WTC11 (cell line): ENCODE measurements around the gene PPP1R14C. TPM values are rescaled to one million over a fixed set of nuclear protein-coding genes. Genes with fewer than 3 reads are reported as not detected.
A peak's percentile ranks its signal among the peaks of the same experiment; 100 is the strongest.

Experiments
- ATAC-seq: fragments of 200-7000 bp; cut with Tn5 transposase; 2 replicates; pipeline ENCODE4 v1.10.0; 2021; ENCODE audit warnings: mild to moderate bottlenecking, moderate library complexity
- CTCF ChIA-PET: fragments of 300-600 bp; sonication (Branson Sonifier 250); formaldehyde crosslinking; loops from one replicate; lab custom pipeline; 2021; ENCODE audit warnings: antibody characterized with exemption; lab: Charles Lee
- POLR2A ChIA-PET: fragments of 350-600 bp; sonication (Branson Sonifier 250); formaldehyde crosslinking; loops from one replicate; lab custom pipeline; 2021; ENCODE audit warnings: antibody characterized with exemption; lab: Charles Lee
- DNase-seq: peaks from one replicate; pipeline ENCODE4 v3.0.0; 2021; ENCODE audit warnings: low spot score
- H3K27ac Mint-ChIP-seq: 2 replicates; pipeline ENCODE4 v1.8.0; 2021; ENCODE audit warnings: mixed read lengths
- H3K27me3 Mint-ChIP-seq: 2 replicates; pipeline ENCODE4 v1.8.0; 2021; ENCODE audit warnings: low read depth, mild to moderate bottlenecking, moderate library complexity, mixed read lengths
- H3K36me3 Mint-ChIP-seq: 2 replicates; pipeline ENCODE4 v1.8.0; 2021; ENCODE audit warnings: mixed read lengths
- H3K4me1 Mint-ChIP-seq: 2 replicates; pipeline ENCODE4 v1.8.0; 2022; ENCODE audit warnings: mixed read lengths
- H3K4me3 Mint-ChIP-seq: 2 replicates; pipeline ENCODE4 v1.8.0; 2021; ENCODE audit warnings: mild to moderate bottlenecking, moderate library complexity, mixed read lengths
- H3K9me3 Mint-ChIP-seq: 2 replicates; pipeline ENCODE4 v1.8.0; 2021; ENCODE audit warnings: mixed read lengths
- ATF1 ChIP-seq: sonication (generic); formaldehyde crosslinking; IDR thresholded peaks from 2 replicates; pipeline ENCODE4 v1.8.1; 2023; ENCODE audit warnings: mild to moderate bottlenecking, moderate library complexity, missing genetic modification reagents
- CREB1 ChIP-seq: sonication (generic); formaldehyde crosslinking; IDR thresholded peaks from 2 replicates; pipeline ENCODE4 v1.8.0; 2023; ENCODE audit warnings: mild to moderate bottlenecking, missing genetic modification reagents
- CREM ChIP-seq: sonication (generic); formaldehyde crosslinking; IDR thresholded peaks from 2 replicates; pipeline ENCODE4 v1.8.1; 2022; ENCODE audit warnings: mild to moderate bottlenecking, missing genetic modification reagents, moderate library complexity
- ELF4 ChIP-seq: sonication (generic); formaldehyde crosslinking; IDR thresholded peaks from 2 replicates; pipeline ENCODE4 v1.8.1; 2022; ENCODE audit warnings: low read depth, mild to moderate bottlenecking, moderate library complexity, missing genetic modification reagents
- ETV6 ChIP-seq: sonication (generic); formaldehyde crosslinking; IDR thresholded peaks from 2 replicates; pipeline ENCODE4 v1.8.1; 2022; ENCODE audit warnings: mild to moderate bottlenecking, missing genetic modification reagents
- FOXP1 ChIP-seq: sonication (generic); formaldehyde crosslinking; IDR thresholded peaks from 2 replicates; pipeline ENCODE4 v1.8.0; 2022; ENCODE audit warnings: missing genetic modification reagents, mild to moderate bottlenecking, moderate library complexity, borderline replicate concordance
- IRF2 ChIP-seq: sonication (generic); formaldehyde crosslinking; IDR thresholded peaks from 2 replicates; pipeline ENCODE4 v1.8.0; 2022; ENCODE audit warnings: low read depth, missing genetic modification reagents, borderline replicate concordance
- PRRX2 ChIP-seq: fragments of 250-450 bp; sonication (Bioruptor Pico); IDR thresholded peaks from 2 replicates; pipeline ENCODE4 v1.8.0; 2021; ENCODE audit warnings: mild to moderate bottlenecking
- RELA ChIP-seq: sonication (generic); formaldehyde crosslinking; IDR thresholded peaks from 2 replicates; pipeline ENCODE4 v1.8.1; 2022; ENCODE audit warnings: missing genetic modification reagents, mild to moderate bottlenecking, borderline replicate concordance
- SOX15 ChIP-seq: fragments of 250-450 bp; sonication (Bioruptor Pico); IDR thresholded peaks from 2 replicates; pipeline ENCODE4 v1.9.0; 2021; ENCODE audit warnings: mild to moderate bottlenecking
- ZNF121 ChIP-seq: sonication (generic); formaldehyde crosslinking; IDR thresholded peaks from 2 replicates; pipeline ENCODE4 v1.8.0; 2023; ENCODE audit warnings: missing genetic modification reagents
- ZNF317 ChIP-seq: sonication (generic); formaldehyde crosslinking; IDR thresholded peaks from 2 replicates; pipeline ENCODE4 v1.8.1; 2023; ENCODE audit warnings: low read depth, mild to moderate bottlenecking, moderate library complexity, missing genetic modification reagents, borderline replicate concordance
- total RNA-seq: library from RNA; stranded (reverse); gene quantifications from 3 replicates; pipeline ENCODE4 v1.2.3, GENCODE V29; 2021
- TF ChIP-seq, protein P1 (sequence below): sonication (generic); formaldehyde crosslinking; IDR thresholded peaks from 2 replicates; pipeline ENCODE4 v1.8.1; 2023; ENCODE audit warnings: mild to moderate bottlenecking, missing genetic modification reagents, moderate library complexity
- TF ChIP-seq, protein P2 (sequence below): sonication (generic); formaldehyde crosslinking; conservative IDR thresholded peaks from 2 replicates; pipeline ENCODE4 v1.8.1; 2022; ENCODE audit warnings: mild to moderate bottlenecking, missing genetic modification reagents
- TF ChIP-seq, protein P3 (sequence below): sonication (generic); formaldehyde crosslinking; IDR thresholded peaks from 2 replicates; pipeline ENCODE4 v1.8.1; 2022; ENCODE audit warnings: low read depth, mild to moderate bottlenecking, moderate library complexity, missing genetic modification reagents, borderline replicate concordance
- TF ChIP-seq, protein P4 (sequence below): sonication (generic); formaldehyde crosslinking; IDR thresholded peaks from 2 replicates; pipeline ENCODE4 v1.8.0; 2022; ENCODE audit warnings: mild to moderate bottlenecking, missing genetic modification reagents
- TF ChIP-seq, protein P5 (sequence below): sonication (generic); formaldehyde crosslinking; IDR thresholded peaks from 2 replicates; pipeline ENCODE4 v1.8.0; 2022; ENCODE audit warnings: mild to moderate bottlenecking, missing genetic modification reagents
- TF ChIP-seq, protein P6 (sequence below): fragments of 250-450 bp; sonication (Bioruptor Pico); conservative IDR thresholded peaks from 2 replicates; pipeline ENCODE4 v1.9.0; 2021; ENCODE audit warnings: mild to moderate bottlenecking
- TF ChIP-seq, protein P7 (sequence below): sonication (generic); formaldehyde crosslinking; IDR thresholded peaks from 2 replicates; pipeline ENCODE4 v1.8.1; 2022; ENCODE audit warnings: mild to moderate bottlenecking, missing genetic modification reagents, moderate library complexity, borderline replicate concordance
- TF ChIP-seq, protein P8 (sequence below): sonication (generic); formaldehyde crosslinking; IDR thresholded peaks from 2 replicates; pipeline ENCODE4 v1.8.0; 2022; ENCODE audit warnings: mild to moderate bottlenecking, missing genetic modification reagents
- TF ChIP-seq, protein P9 (sequence below): fragments of 250-450 bp; sonication (Bioruptor Pico); IDR thresholded peaks from 2 replicates; pipeline ENCODE4 v1.9.0; 2021; ENCODE audit warnings: moderate library complexity, mild to moderate bottlenecking, inconsistent platforms, borderline replicate concordance

PPP1R14C gene
- total RNA-seq, 1 experiment from 2014 or later = 1.1 TPM

DNA sequence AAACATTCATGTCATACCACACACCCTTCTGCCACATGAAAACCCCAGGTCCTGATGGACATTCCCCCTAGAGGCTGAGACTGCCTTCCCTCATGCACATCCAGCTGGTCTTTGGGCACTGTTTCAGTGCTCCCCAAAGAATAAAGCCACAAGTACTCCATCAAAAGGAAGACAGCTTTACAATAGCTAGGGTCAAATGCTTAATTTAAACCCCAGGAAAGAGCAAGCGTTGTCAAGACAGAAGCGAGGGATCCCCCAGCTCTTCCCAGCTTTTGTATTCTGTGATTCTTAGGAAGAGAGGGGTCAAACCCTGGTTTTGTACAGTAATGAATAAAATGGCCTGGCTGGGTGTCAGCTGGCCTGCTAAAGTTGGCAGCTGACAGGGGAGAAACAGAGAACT, 143.6 kb downstream of the PPP1R14C start:
- H3K4me3 Mint-ChIP-seq = no peak overlapping the region
- POLR2A ChIA-PET = no interaction called here
- peaks cover 7% of the 10 kb centered on the region; the same call in 1 of the 2 replicates for H3K27me3 Mint-ChIP-seq
- peaks cover 22% of the 10 kb centered on the region for H3K9me3 Mint-ChIP-seq
- no peak for ATAC-seq
- TF ChIP-seq ZNF121 = no peak
- TF ChIP-seq ELF4 (CRISPR knock-in tag) = no peak
- TF ChIP-seq IRF2 (CRISPR knock-in tag) = no peak
- TF ChIP-seq, protein P1, sequence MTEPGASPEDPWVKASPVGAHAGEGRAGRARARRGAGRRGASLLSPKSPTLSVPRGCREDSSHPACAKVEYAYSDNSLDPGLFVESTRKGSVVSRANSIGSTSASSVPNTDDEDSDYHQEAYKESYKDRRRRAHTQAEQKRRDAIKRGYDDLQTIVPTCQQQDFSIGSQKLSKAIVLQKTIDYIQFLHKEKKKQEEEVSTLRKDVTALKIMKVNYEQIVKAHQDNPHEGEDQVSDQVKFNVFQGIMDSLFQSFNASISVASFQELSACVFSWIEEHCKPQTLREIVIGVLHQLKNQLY = no peak
- TF ChIP-seq, protein P2, sequence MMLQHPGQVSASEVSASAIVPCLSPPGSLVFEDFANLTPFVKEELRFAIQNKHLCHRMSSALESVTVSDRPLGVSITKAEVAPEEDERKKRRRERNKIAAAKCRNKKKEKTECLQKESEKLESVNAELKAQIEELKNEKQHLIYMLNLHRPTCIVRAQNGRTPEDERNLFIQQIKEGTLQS = no peak
- TF ChIP-seq ATF1 (CRISPR knock-in tag) = no peak
- TF ChIP-seq, protein P3, sequence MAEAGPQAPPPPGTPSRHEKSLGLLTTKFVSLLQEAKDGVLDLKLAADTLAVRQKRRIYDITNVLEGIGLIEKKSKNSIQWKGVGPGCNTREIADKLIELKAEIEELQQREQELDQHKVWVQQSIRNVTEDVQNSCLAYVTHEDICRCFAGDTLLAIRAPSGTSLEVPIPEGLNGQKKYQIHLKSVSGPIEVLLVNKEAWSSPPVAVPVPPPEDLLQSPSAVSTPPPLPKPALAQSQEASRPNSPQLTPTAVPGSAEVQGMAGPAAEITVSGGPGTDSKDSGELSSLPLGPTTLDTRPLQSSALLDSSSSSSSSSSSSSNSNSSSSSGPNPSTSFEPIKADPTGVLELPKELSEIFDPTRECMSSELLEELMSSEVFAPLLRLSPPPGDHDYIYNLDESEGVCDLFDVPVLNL (CRISPR knock-in tag) = no peak
- no peak for TF ChIP-seq RELA (CRISPR knock-in tag)
- no peak for TF ChIP-seq PRRX2 (CRISPR knock-in tag)
- no peak for TF ChIP-seq FOXP1
- TF ChIP-seq ETV6 (CRISPR knock-in tag) = no peak
- TF ChIP-seq, protein P4, sequence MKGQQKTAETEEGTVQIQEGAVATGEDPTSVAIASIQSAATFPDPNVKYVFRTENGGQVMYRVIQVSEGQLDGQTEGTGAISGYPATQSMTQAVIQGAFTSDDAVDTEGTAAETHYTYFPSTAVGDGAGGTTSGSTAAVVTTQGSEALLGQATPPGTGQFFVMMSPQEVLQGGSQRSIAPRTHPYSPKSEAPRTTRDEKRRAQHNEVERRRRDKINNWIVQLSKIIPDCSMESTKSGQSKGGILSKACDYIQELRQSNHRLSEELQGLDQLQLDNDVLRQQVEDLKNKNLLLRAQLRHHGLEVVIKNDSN (CRISPR knock-in tag) = no peak
- TF ChIP-seq, protein P5, sequence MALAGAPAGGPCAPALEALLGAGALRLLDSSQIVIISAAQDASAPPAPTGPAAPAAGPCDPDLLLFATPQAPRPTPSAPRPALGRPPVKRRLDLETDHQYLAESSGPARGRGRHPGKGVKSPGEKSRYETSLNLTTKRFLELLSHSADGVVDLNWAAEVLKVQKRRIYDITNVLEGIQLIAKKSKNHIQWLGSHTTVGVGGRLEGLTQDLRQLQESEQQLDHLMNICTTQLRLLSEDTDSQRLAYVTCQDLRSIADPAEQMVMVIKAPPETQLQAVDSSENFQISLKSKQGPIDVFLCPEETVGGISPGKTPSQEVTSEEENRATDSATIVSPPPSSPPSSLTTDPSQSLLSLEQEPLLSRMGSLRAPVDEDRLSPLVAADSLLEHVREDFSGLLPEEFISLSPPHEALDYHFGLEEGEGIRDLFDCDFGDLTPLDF = no peak
- TF ChIP-seq, protein P6, sequence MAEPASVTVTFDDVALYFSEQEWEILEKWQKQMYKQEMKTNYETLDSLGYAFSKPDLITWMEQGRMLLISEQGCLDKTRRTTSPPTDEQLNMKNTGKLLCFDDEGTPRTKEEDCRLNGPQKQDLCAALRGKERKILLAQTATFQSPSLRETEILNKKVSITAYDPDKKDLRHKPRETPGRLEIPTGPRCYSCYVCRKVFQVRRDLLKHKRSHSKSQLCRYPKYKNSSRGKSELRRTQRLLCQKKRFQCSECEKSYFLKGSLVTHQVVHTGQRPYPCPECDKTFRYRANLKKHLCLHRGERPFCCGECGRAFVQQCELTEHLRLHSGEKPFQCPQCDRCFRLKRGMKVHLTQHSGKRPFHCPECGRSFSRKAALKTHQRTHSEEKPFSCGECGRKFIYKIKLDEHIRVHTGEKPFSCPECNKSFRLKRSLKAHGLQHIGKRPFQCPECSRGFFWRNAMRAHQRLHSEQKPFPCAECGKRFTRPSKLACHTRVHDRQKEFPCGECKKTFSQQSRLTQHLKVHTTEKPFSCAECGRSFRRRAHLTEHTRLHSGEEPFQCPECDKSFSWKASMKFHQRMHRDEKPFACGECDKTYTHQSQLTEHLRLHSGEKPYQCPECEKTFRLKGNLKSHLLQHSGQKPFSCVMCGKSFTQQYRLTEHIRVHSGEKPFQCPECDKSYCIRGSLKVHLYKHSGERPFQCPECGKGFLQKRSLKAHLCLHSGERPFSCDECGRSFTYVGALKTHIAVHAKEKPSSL (CRISPR knock-in tag) = no peak
- no peak for TF ChIP-seq CREM
- TF ChIP-seq, all 79 proteins: peak for 0
- Mint-ChIP-seq H3K27ac (no peak overlapping the region), H3K36me3 (peaks cover 10% of the 10 kb centered on the region; the same call in 1 of the 2 replicates), H3K4me1 (no peaks in the 10 kb centered on the region)
- CTCF ChIA-PET = no interaction called here
- no peak for DNase-seq

DNA sequence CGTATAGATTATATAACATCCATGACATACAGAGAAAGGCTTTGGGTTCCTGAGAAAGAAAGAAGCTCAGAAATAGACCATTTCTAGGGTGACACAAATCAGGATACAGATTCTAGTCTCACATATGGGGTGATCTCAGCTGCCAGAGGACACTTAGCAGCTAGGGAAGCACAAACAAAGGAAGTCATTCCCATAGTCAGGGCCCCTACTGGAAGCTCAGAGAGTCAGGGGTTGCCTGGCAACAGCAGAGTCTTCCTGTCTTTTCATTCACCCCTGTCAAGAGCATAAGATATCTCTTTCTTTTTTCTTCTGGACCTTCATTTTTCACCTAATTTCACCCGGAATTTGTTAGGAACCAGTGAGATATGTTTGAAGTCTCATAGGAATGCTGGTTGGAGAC, 144.1 kb downstream of the PPP1R14C start:
- no peaks in the 10 kb centered on the region for H3K4me1 Mint-ChIP-seq
- peaks cover 22% of the 10 kb centered on the region for H3K9me3 Mint-ChIP-seq
- peaks cover 7% of the 10 kb centered on the region; the same call in 1 of the 2 replicates for H3K27me3 Mint-ChIP-seq
- ChIA-PET POLR2A (no interaction called here), CTCF (no interaction called here)
- peak; percentile 59; the same call in 1 of the 2 replicates for ATAC-seq
- DNase-seq = no peak
- no peak overlapping the region for H3K27ac Mint-ChIP-seq
- H3K4me3 Mint-ChIP-seq = no peak overlapping the region
- peaks cover 10% of the 10 kb centered on the region; the same call in 1 of the 2 replicates for H3K36me3 Mint-ChIP-seq
- TF ChIP-seq ZNF317 (CRISPR knock-in tag) (no peak), SOX15 (CRISPR knock-in tag) (no peak), CREB1 (CRISPR knock-in tag) (no peak), ATF1 (CRISPR knock-in tag) (no peak)
- TF ChIP-seq, protein P7, sequence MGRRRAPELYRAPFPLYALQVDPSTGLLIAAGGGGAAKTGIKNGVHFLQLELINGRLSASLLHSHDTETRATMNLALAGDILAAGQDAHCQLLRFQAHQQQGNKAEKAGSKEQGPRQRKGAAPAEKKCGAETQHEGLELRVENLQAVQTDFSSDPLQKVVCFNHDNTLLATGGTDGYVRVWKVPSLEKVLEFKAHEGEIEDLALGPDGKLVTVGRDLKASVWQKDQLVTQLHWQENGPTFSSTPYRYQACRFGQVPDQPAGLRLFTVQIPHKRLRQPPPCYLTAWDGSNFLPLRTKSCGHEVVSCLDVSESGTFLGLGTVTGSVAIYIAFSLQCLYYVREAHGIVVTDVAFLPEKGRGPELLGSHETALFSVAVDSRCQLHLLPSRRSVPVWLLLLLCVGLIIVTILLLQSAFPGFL (CRISPR knock-in tag) = no peak
- TF ChIP-seq, protein P8, sequence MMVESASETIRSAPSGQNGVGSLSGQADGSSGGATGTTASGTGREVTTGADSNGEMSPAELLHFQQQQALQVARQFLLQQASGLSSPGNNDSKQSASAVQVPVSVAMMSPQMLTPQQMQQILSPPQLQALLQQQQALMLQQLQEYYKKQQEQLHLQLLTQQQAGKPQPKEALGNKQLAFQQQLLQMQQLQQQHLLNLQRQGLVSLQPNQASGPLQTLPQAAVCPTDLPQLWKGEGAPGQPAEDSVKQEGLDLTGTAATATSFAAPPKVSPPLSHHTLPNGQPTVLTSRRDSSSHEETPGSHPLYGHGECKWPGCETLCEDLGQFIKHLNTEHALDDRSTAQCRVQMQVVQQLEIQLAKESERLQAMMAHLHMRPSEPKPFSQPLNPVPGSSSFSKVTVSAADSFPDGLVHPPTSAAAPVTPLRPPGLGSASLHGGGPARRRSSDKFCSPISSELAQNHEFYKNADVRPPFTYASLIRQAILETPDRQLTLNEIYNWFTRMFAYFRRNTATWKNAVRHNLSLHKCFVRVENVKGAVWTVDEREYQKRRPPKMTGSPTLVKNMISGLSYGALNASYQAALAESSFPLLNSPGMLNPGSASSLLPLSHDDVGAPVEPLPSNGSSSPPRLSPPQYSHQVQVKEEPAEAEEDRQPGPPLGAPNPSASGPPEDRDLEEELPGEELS (CRISPR knock-in tag) = no peak
- TF ChIP-seq, protein P9, sequence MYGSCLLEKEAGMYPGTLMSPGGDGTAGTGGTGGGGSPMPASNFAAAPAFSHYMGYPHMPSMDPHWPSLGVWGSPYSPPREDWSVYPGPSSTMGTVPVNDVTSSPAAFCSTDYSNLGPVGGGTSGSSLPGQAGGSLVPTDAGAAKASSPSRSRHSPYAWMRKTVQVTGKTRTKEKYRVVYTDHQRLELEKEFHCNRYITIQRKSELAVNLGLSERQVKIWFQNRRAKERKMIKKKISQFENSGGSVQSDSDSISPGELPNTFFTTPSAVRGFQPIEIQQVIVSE (CRISPR knock-in tag) = no peak
- TF ChIP-seq, protein P1 = no peak
